Activated CD4-positive, alpha-beta T cell treated with anti-CD3 and anti-CD28 coated beads, Interleukin-2, amount 50 U/mL, for 24 hours (primary cell): ENCODE data around the gene PCBD1.
A peak's percentile ranks its signal among the peaks of the same experiment; 100 is the strongest.

Experiments used
- DNase-seq, 2 donors: peaks; one replicate each; pipeline ENCODE4 v3.0.0-alpha.2; 2020; ENCODE audit warnings: low read depth in 1 of 2, low spot score in 1 of 2

PCBD1 gene

DNA sequence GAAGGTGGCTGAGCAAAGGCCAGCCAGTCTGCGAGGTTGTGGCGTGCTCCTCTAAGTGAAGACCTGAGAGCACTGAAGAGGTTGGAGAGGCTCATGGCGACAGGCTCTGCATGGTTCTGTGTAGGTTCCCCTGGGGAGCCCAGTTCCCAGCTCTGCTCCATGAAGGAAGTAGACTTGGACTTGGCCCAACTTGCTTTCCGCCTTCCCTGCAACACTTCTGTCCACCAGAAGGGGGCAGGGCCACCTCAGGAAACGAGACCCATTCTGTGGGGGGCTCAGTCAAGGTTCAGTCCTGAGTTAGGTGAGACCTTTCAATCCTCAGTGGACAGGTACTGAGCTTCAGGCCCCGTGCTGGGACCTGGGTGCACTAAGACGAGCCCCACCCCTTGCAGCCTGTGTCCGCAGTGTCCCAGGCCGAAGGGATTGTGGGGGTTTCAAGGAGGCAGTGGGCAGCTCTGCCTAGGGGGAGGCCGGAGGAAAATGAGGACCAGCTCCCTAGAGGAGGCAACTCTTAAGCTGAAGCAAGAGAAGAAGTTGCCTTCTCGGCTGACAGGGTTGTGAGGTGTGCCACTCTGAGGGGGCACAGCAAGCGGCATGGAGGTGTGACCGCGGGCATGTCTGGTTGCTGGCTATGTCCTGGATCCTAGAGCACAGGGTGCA lies 15.0 kb upstream of the PCBD1 start:
- no peak for DNase-seq

DNA sequence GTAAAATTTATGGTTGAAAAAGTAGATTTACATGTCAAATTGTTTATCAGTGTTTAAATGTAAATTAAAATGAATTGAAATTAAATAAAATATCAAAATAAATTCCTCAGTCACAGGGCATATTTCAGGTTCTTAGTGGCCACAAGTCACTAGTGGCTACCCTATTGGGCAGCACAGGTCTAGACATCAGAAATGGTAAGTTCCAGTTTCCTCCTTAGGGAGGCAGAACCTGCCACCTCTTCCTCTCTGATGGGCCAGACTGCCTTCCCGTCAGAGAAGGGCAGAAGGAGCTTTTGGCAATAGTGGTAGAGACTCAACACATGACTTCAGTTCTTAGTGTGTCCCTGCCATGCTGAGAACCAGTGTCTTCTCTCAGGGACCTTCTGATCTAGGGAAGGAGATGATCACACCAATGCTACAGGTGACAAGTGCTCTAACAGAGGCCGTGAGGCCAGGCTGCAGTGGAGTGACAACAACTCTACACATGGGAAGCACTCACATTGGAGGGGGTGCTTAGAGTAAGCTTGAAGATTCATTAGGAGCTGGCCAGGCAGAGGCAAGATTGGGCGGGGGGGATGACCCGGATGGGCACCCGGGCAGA lies 14.4 kb upstream of the PCBD1 start:
- no peak for DNase-seq

GRCh38 chr10:70901276-70901878 lies 13.0 kb upstream of the PCBD1 start:
- no peak for DNase-seq

DNA sequence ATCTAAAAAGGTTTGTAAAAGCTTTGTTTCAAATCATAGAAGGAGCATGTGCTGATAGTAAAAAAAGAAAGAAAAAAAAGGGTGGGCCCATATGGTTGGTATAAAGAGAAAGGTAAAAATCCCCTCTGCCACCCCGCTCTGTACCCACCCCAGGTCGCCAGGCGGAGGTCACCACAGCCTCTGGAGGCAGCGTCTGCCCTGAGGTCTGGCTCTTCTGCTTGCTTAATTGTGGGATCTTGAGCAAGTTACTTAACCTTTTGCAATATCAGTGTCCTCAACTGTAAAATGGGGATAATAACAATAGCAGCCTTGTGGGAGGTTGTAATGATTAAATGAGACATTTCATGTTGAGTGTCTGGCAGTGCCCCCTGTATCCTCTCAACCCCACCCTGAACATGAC lies 10.7 kb upstream of the PCBD1 start:
- no peak for DNase-seq

DNA sequence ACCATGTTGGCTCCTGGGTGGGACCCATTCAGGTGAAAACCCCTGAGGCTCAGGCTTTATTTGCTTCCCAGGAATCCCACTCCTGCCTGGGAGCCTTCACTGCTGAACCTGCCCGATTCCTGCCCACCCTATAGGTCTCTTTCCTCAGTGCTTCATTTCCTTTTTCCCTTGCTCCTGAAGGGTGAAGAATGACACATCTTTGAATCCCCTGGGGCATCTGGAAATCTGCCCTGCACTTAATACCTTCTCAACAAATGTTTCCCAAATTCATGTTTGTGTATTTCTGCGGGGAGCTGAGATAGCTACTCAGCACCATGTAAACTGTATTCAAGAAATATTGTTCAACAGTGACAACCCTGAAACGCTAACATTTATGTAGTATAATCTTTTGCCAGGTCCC lies 10.3 kb upstream of the PCBD1 start:
- no peak for DNase-seq

DNA sequence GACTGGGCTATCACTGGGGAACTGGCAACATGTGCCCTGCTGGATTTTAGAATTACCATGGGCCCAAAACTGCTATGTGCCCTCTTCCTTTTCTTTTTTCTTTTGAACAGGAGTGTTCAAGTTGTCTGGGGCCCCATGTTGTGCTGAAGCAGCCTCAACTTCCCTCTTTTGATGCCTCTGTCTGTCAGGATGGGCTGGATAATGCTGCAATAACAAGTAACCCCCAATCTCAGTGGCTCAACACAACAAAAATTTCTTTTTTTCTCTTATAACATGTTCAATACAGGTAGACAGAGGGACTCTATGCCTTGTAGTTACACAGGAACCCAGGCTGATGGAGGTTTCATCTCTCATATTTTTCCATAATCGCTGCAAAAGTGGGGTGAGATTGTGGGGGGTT lies 8.2 kb upstream of the PCBD1 start:
- DNase-seq: no peak

DNA sequence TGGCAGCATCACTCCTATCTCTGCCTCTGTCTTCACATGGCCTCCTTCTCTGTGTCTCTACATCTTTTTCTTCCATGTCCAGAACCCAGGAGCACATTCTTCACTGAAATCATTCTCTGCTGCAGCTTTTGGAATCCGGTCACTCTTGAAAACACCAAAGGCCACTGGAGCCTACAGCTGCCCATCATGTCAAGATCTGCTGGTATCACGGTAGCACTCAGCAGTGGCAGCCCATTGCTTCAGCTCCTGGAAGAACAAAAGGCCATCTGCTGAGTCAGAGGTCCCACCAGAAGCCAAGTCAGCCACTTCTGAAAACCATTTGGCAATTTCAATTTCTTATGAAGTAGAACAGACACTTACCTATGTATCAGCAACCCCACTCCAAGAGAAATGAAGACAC lies 6.1 kb upstream of the PCBD1 start:
- no peak for DNase-seq

GRCh38 chr10:70893227-70894006 lies 5.1 kb upstream of the PCBD1 start:
- no peak for DNase-seq

GRCh38 chr10:70892631-70893030 lies 4.3 kb upstream of the PCBD1 start:
- DNase-seq: no peak

DNA sequence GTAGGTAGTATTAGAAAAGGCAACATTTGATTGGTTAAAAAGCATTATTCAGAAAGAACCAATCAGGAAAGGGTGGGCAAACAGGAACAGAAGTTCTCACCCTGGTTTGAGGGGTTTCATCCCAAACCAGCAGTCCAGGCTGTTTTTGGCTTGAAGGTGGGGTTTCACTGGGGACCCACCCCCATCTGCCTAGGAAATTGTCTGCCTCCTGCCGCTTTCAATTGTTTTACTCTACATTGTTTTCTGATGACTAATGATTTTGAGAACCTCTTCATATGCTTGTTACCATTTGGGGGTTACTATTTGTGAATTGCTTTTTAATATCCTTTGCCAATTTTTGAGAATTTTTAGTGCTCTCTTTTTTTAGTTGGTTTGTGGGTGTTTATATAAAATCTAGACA lies 3.3 kb upstream of the PCBD1 start:
- no peak for DNase-seq

GRCh38 chr10:70890917-70891431 lies 2.6 kb upstream of the PCBD1 start:
- DNase-seq: no peak

- DNase-seq: no peak
Observed at GRCh38 chr10:70889291-70889690, 926 bp upstream of the PCBD1 start.

GRCh38 chr10:70886921-70887665 lies 1.3 kb downstream of the PCBD1 start:
- no peak for DNase-seq

DNA sequence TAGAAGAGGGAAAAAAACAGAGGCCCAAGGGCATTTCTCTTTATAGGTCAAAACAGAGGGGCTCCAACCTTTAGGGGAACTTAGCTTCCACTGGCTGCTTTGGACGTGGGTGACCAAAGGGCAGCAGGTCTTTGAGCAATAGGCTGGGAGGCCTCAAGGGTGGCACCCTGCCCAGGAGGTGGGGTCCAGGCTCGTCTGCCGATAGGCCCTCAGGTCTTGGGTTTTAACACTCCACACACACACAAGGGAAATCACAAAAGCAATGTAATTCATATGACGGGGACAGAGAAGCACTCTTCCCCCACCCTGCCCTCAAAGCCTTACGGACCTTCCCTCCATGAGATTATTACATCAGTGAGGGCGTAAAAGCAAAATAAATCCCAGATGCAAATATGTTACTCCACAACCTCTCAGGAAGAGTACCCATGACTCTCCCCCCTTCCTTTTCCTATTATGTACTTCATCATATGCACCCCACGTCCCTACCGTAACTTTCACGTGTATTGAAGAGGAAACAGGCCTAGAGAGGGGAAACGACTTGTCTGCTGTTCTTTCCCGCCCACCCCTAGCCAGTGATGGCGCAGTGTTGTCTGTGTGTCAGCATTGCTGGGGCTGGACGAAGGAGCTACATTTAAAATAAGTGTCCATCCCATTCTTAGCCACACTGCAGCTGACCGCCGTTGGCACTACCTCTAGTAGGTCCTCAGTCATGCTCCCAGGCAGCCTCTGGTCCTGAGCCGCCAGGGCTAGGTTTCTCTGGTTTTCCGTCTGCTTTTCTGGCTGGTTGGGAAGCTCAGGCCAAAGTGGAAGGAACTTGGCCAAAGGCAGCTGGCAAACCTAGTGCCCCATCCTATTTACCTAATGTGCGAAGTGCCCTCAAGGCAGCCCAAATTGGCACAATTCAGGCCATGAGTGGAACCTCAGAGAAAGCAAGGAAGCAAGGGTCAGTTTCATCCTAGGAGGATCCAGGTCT lies 2.1 kb downstream of the PCBD1 start:
- no peak for DNase-seq

- DNase-seq: no peak
Observed at GRCh38 chr10:70885481-70885880, 2.9 kb downstream of the PCBD1 start.

- DNase-seq: no peak
Observed at GRCh38 chr10:70884741-70885140, 3.6 kb downstream of the PCBD1 start.

DNA sequence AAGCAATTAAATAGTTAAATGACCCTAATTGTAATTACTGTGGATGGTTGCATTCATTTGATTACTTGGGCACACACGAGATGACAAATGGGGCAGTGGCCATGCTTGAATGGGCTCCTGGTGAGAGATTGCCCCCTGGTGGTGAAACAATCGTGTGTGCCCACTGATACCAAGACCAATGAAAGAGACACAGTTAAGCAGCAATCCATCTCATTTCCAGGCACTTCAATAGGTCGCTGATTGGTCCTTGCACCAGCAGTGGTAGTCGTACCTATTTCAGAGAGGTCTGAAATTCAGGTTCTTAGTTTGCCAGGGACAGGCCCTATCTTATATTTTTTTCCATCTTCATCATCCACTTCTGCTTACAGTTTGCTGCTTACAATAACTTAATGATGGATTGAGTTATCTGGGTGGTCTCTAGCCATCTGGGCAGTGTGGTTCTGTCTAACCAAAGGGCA lies 8.3 kb downstream of the PCBD1 start:
- peak; percentile 41 to 79 for DNase-seq

GRCh38 chr10:70879207-70879606 lies 9.2 kb downstream of the PCBD1 start:
- no peak for DNase-seq

- no peak for DNase-seq
Observed at GRCh38 chr10:70874061-70874460, 14.3 kb downstream of the PCBD1 start.

DNA sequence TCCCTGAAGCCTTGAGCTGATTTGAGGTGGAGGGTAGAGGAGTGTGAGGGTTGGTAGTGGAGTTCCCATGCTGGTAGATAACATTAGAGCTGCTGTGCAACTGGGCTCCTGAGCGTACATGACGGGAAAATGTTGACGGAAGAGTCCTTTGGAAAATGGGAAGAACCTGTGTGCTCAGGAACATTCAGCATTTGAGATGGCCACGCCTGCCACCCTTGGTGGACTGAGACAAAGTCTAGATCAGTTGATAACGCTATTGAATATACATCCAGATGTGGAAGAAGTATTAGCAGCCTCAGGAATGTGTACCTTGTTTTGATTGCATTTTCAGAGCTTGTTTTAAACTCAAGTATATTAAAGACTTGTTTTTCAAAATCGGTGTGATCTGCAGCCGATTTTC lies 16.1 kb downstream of the PCBD1 start:
- no peak for DNase-seq
